HG02763 (cell line): ENCODE data around the gene BPIFB4.
"Not testable (repeated sequence)": the region's sequence is repeated elsewhere in the genome, so short reads cannot be mapped to it uniquely, and the experiment has no call there.

Experiments
- ATAC-seq: cut with Tn5 transposase; IDR thresholded peaks from one replicate; pipeline ENCODE4 v1.9.1; 2021; ENCODE audit warnings: mild to moderate bottlenecking, moderate library complexity; ENCODE audit not compliant: unreplicated experiment

Gene BPIFB4

DNA sequence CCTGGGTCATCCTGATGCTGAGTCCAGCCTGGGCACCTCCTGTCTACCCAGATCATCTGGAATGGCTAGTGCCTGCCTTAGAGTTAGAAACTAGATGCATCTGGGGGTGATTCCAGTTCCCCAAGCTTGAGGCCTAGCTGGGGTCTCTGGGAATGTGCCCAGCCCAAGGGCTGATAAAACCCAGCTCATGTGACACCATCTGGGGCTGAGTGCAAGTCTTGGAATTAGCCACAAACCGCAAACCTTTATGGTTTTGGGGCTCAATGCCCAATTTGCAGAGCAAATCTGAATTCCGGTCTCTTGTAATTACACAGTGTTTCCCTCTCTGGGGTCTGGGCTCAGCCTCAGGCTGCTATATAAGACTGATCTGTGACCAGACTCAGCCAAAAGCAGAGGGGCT, at the start of gene BPIFB4:
Gene BPIFB4 (plus strand): TSS at position 385 of the 400 bp plus-strand sequence. CDS start 1,884 bp downstream, outside the sequence.
- no peak for ATAC-seq

DNA sequence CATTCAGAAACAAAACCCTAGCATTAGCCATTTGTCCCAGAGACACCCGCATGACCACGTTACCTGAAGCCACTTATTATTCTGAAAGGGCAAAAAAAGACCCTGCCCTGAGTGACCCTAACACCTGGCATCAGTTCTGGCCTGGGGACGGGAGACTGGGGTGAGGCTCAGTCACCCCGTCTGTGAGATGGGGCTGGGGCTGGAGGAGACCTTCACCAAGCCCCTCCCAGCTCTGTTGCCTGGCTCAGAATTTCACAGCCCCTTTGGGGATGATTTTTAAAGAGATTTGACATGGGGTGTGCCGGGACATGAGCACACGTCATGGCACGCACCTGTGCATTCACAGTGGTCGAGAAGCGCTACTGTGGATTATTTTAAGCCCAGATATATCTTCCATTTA, 49.4 kb upstream of the BPIFB4 start:
- no peak for ATAC-seq

DNA sequence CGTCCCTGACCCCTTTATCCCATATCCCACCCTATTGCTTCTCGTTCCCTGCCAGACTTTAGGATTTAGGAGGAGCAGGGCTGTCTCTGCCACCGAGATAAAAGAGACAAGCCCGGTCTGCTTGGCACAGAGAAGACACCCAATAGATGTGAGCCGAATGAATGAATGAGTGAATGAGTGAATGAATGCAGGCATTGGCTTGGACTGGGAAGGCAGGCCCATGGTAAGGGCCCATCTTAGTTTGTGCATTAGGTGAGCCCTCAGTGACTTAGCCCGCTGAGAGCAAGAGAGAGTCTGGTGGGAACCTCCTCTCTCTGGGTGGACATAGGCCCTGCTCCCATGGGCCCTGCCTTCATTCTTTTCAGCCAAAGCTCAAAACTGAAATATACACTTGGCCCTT, 48.9 kb upstream of the BPIFB4 start:
- no peak for ATAC-seq

DNA sequence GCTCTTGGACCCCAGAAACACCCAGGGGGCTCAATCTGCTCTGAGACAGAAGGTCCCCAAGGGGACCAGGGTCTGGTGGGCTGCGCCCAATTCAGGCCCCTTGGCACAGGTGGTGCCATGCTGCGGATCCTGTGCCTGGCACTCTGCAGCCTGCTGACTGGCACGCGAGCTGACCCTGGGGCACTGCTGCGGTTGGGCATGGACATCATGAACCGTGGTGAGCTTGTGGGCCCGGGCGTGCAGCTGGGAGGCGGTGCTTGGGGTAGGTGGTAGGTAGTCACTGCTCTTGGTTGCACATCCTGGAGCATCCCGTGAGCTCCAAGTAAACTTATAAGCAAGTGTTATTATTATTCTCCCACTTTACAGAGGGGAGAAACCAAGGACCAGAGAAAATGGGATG, 47.9 kb upstream of the BPIFB4 start, which contains the start of gene BPIFB6:
Gene BPIFB6 (plus strand): TSS at position 118 of the 400 bp plus-strand sequence. CDS start 0 bp downstream, at position 118.
- ATAC-seq: no peak

DNA sequence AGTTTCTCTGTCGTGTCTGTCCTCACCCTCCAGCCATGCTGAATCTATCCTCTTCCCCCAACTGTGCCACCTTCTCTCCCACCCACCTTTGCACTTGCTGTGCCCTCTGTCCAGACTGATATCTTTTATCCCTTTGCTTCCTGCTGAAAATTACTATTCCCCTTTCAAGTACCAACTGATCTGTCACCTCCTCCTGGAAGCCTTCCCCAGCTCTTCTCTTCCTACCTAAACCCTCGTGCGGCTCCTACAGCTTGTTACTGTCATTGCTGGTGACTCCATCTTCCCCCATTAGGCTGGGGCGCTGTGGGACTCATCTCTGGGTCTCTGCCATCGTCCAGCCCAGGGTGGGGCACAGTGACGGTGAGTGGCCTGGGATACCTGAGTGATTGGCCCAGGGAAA, 46.9 kb upstream of the BPIFB4 start:
- ATAC-seq: no peak

DNA sequence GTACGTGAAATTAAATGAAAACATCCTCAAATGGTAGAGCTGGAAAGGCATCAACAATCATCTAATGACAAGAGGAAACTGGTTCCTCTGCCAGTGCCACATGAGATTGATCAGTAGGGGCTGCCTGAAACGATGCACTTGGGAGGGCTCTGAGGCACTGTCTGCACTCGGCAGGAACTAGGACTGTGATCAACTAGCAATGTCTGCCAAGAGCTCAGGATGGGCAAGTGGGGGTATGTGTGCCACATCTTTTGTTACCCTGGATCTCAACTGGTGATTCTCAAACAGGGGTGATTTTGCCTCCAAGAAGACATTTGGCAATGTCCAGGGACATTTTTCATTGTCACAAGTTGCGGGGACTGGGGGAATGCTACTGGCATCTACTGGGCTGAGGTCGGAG, 46.1 kb upstream of the BPIFB4 start:
- no peak for ATAC-seq

DNA sequence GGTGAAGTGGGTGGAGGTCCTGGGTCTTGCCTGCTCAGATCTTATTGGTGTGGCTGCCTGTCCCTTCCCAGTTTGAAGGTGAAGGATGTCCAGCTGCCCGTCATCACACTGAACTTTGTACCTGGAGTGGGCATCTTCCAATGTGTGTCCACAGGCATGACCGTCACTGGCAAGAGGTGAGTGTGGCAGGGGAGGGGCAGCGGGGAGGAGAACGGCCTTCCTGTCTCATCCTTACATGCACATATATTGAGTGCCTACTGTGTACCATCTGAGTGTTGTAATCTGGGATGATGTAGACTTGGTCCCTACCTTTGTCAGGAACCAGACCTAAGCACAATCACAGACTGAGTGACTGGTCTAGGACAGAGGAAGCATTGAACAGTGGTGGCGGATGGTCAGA, 45.3 kb upstream of the BPIFB4 start:
- no peak for ATAC-seq

DNA sequence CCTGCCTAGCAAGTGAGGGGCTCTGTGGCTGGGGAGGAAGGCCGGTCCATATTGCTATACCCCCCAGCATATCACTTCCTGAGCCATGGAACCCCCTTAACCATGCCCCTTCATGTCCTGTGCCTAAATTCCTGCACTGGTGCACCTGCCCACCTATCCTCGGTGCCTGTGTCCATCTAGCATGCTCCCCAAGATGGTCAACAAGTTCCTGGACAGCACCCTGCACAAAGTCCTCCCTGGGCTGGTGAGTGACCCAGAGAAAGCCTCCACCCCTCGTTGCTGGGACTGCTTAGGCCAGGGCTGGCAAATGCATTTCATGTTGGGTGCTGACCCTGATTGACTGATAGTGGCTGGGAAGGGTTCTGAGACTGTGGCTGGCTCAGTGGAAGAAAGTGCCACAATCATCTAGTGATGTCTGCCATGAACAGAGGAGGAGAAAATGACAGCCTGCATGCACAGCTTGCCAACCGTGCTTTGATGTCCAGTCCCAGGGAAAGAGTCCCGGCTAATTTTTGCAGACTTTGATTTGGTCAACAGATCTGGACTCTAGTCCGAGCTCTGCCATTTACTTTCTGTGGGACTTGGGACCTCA, 44.4 kb upstream of the BPIFB4 start:
- ATAC-seq: no peak

DNA sequence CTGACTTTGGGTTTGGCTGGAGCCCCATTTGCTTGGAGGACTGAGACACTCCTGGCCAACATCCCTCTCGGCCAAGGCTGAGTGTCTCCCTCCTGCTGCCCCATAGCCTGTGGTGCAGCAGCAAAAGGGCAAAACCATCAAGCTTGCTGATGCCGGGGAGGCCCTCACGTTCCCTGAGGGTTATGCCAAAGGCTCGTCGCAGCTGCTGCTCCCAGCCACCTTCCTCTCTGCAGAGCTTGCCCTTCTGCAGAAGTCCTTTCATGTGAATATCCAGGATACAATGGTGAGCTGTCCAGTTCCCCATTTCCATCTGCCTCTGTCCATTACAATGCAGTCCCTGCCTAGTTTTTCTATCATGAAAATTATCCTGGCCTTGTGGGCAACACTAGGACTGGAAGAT, 42.0 kb upstream of the BPIFB4 start:
- ATAC-seq: no peak

DNA sequence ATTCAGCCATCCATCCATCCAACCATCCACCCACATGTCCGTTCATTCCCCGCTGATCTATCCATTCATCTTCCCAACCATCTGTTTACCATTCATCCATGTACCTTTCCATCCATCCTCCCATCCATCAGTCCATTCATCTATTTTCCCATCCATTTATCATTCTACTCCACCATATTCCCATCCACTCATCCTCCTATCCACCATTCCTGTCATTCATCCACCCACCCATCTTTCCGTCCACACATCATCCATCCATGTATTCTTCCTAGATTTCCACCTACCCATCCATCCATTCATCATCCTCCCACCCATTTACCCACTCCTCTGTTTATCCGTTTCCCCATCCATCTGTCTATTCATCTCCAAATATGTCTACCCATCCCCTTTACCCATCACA, 41.2 kb upstream of the BPIFB4 start:
- no peak for ATAC-seq

DNA sequence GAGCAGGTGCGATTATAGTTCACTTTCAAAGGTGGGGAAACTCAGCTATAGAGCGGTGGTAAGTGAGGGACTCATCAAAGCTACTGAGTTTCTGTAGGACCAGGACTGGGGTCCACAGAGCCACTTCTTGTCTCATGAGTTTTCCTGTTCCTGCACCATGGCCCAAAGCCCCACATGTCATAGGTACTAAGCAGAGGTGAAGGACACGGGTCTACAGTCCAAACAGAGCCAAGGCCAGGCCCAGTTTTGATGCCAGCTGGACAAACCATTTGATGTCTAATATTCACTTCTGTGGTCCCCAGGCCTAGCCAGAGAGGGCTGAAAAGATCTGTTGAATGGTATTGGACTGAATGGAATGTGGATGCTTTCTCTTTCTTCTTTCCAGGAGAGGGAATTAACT, 37.0 kb upstream of the BPIFB4 start:
- no peak for ATAC-seq

DNA sequence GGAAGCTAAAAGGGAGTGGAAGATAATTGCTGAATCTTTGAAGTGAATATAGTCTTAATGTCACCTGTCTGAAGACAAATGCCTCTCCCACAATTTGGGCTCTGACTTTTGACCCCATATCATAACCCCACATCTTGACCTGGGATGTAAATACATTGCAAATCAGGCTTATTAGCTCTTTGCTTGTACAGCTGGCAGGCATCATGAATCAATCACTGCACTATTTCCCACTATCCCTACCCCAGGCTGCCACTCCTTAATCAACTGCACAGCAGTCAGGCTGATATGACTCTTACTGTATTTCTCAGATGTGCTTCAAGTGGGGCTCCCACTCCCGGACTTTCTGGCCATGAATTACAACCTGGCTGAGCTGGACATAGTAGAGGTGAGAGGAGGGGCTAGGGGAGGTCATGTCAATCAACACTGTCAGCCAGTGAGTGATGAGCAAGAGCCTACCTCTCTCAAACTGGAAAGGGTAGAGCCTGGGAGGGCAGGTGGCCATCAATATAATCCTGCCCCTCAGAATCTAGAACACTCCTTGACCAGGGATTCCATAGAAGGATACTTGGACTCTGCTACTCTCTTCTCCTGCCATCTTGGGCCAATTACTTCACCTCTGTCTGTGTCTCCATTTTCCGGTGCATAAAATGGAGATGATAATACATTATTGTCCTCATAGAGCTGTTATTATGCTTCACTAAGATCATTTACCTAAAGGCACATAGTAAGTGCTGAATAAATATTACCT, 36.3 kb upstream of the BPIFB4 start:
- ATAC-seq: no peak

DNA sequence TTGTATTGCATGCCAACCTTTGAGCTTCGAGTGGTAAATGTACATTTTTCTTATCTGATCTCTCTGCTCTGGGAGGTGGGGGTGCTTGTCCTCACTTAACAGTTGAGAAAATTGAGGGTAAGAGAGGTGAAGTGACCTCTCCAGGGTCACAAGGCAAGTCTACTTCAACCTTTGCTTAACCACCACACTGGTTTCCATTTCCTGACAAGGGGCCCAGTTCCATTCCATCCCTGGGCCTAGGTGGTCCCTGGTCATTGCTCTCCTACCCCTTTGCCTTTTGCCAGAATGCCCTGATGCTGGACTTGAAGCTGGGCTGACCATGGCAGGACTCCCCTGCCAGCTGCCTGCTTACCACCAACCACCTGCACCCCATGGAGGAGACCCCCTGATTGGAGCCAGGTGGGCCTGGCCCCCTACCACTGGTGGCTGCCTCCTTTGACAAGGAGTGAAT, 35.7 kb upstream of the BPIFB4 start:
- no peak for ATAC-seq

DNA sequence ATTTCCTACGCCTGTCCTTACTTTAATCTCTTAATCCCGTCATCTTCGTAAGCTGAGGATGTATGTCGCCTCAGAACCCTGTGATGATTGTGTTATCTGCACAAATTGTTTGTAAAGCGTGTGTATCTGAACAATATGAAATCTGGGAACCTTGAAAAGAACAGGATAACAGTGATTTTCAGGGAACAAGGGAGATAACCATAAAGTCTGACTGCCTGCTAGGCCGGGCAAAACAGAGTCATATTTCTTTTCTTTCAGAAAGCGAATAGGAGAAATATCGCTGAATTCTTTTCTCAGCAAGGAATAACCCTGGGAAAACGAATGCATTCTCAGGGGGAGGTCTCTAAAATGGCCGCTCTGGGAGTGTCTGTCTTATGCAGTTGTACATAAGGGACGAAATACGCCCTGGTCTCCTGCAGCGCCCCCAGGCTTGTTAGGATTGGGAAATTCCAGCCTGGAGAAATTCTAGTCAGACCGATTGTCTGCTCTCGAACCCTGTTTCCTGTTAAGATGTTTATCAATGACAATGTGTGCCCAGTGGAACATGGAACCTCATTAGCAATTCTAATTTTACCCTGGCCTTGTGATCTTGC, 34.2 kb upstream of the BPIFB4 start:
- ATAC-seq: not testable (repeated sequence)

DNA sequence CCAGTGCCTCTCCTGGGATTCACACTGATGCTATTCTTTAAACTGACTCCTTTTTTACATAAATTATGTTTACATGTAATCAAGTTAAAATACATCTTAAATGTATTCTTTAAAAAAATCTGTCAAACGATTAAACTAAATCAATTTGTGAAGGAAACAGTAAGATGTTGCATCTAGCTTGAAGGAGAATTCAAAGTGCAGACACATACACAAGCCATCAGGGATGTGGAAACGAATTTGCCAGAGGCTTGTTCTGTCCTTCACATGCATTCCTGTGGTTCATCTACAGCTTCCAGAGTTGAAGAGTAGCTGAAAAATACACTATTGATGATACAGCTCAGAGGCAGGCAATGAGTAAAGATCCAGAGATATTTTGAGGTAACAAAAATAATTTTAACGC, 33.0 kb upstream of the BPIFB4 start:
- ATAC-seq: no peak

DNA sequence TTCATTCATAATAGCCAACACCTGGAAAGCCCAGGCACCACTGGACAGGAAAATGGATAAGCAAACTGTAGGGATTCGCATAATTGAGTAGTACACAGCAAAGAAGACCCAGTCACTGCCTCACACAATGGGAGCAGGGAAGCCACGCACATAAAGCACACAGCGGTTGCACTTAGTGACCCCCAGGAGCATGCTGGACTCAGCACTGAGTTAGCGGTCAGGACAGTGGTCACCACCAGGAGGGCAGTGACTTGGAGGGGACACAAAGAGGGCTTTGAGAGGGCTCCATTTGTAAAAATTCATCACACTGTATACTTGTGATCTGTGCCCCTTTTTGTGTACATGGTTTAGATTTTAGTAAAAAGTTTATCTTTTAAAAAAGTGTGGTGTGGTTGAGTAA, 28.1 kb upstream of the BPIFB4 start:
- ATAC-seq: no peak

DNA sequence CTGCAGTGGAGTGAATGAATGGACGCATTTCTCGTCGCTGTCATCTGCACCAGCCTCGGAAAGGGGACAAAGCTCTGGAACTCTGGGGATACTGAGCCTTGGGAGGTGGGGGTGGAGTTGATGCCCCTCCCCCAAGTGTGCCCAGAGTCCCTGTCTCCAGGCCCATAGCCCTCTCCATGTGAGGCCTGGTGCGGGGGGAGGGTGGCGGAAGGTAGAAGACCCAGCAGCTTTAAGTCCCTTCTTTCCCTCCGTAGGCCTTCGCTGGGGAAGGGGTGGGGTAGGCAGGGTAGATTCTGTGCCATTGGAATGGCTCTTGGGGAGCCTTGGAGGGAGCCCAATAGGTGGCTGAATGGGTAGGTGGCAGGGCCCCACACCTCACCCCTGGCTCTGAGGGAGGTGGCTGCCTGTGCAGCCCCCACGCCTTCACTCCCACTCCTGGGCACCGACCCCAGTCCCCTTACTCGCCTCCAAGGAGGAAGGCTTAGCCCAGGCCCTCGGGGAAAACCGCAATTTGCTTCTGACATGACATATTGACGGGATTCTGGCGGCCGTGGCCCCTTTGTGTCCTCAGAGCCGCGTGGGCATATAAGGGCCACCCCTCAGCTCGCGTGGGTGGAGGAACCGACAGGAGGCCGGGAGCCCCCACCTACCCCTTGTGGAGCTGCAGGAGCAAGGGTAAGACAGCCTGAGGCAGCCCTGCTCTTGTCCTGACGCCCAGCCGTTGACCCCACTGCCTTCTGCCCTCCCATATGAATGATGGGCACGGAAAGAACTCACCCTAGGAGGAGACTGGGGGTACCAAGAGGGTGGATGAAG, 25.9 kb upstream of the BPIFB4 start, which contains the start of gene BPIFB3:
Gene BPIFB3 (plus strand): TSS at position 613 of the 816 bp plus-strand sequence. CDS start 1,533 bp downstream, outside the sequence.
- no peak for ATAC-seq

DNA sequence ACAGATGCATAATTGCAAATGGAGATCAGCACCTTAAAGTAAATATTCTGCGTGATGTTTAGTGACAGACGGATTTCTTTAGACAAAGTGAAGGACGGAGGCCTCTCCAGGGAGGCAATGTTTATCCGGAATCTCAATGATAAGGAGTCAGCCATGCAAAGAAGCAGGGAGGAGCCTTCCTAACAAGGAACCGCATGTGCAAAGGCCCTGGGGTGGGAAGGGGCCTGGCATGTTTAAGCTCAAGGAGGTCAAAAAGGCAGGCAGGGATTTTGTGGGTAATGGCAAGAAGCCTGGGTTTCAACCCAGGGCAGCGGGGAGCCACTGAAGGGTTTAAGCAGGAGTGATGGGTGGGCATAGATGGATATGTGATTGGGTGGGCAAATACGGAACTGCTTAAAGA, 25.1 kb upstream of the BPIFB4 start:
- no peak for ATAC-seq

DNA sequence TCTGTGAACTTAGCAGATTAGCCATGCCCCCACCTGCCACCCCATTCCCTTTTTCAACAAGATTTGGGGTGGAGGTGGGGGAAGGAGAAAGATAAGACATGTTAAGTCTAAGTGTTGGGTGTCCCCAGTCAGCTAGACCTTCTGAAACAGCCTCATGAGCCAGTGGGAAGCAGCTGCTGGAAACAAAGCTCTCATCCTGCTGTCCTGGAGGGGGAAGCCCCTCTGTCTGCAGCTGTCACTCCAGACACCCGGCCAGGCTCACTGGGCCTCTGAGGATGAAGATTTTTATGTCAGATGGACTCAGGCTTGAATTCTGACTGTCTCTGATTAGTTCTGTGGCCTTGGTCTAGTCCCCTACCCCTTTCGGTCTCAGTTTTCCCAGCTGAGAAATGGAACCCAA, 24.7 kb upstream of the BPIFB4 start:
- no peak for ATAC-seq

DNA sequence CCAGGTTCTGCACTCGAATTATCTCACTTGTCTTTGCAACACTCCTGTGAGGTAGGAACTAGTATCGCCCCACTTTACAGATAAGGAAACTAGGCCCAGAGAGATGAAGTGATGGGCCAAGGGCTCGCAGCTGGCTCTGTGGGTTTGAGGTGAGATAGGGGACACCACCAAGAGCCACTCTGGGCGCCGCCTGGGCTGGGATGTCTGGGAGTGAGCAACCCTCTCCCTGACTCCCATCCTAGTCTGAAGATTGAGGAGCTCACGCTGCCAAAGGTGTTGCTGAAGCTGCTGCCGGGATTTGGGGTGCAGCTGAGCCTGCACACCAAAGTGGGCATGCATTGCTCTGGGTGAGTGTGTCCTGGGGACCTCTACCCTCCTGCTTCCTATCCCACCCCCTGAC, 20.3 kb upstream of the BPIFB4 start:
- no peak for ATAC-seq

DNA sequence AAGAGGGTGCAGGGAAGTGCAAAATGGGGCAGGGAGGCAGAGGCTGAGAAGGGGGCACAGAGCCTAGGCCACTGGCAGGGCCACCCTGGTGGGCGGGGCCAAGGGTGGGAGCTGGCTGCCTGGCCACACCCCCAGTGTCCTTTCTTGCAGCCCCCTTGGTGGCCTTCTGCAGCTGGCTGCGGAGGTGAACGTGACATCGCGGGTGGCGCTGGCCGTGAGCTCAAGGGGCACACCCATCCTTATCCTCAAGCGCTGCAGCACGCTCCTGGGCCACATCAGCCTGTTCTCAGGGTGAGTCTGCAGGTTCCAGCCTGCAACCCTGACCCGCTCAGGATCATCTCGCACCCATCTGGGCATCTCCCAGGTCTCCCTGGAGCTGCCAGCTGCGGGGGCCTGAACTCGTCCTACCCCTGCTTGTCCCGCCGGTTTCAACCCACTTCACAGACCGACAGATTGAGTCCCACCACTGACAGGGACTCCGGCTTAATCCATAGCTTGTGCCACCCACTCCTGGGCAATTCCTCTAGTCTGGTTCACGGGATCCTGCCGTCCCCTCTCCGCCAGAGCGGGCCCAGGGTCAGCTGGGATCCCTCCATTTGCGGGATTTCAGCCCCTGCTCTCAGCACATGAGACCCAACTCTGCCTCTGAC, 19.6 kb upstream of the BPIFB4 start:
- ATAC-seq: no peak
